ENCODE data around the gene CBFA2T2.

DNA sequence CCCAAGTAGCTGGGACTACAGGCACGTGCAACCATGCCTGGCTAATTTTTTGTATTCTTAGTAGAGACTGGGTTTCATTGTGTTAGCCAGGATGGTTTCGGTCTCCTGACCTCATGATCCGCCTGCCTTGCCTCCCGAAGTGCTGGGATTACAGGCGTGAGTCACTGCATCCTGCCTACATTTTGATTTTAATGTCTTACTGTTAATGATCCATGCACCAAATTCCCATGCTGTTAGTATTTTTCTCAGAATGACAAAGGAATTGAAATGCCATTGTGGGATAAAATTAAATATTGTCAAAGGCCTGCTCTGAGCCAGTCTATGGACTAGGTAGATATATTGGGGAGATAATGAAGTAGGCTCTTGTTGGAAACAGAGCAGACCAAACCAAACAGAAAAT, 28.2 kb downstream of the CBFA2T2 start:
- TF ChIP-seq, protein P1, sequence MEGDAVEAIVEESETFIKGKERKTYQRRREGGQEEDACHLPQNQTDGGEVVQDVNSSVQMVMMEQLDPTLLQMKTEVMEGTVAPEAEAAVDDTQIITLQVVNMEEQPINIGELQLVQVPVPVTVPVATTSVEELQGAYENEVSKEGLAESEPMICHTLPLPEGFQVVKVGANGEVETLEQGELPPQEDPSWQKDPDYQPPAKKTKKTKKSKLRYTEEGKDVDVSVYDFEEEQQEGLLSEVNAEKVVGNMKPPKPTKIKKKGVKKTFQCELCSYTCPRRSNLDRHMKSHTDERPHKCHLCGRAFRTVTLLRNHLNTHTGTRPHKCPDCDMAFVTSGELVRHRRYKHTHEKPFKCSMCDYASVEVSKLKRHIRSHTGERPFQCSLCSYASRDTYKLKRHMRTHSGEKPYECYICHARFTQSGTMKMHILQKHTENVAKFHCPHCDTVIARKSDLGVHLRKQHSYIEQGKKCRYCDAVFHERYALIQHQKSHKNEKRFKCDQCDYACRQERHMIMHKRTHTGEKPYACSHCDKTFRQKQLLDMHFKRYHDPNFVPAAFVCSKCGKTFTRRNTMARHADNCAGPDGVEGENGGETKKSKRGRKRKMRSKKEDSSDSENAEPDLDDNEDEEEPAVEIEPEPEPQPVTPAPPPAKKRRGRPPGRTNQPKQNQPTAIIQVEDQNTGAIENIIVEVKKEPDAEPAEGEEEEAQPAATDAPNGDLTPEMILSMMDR (conservative IDR thresholded peaks at IDR 0.05): no peak
- TF ChIP-seq ZFX (IDR thresholded peaks at IDR 0.05): no peak
